K562 (cell line): ENCODE data around the gene S100P. TPM values are rescaled to one million over a fixed set of nuclear protein-coding genes. Genes with fewer than 3 reads are reported as not detected.
A peak's percentile ranks its signal among the peaks of the same experiment; 100 is the strongest.

Experiments
- ATAC-seq: fragments of 200-7000 bp; cut with Tn5 transposase; 3 replicates; pipeline ENCODE4 v1.9.1; 2020; ENCODE audit warnings: moderate library complexity
- BruUV-seq: library from RNA; stranded (reverse); fragments of 400-500 nt; replicated peaks from 2 replicates; lab custom pipeline; 2021; lab: Mats Ljungman, UMichigan
- CTCF ChIA-PET: fragments of 300-600 bp; formaldehyde crosslinking; extraction: SDS; loops from one replicate; lab custom pipeline; 2021; ENCODE audit warnings: low intra/inter-chr PET ratio; lab: Yijun Ruan, JAX
- POLR2A ChIA-PET: fragments of 300-600, 350-650 bp; sonication (Branson Sonifier 250); formaldehyde crosslinking; extraction: SDS; loops from one replicate; lab custom pipeline; 2021; ENCODE audit warnings: antibody characterized with exemption, inconsistent platforms; lab: Yijun Ruan, JAX
- DNase-seq, 4 experiments: peaks; one replicate each; pipeline versions ENCODE4 v3.0.0 to v3.0.0-alpha.2; 2011 to 2018; ENCODE audit warnings: low spot score in 3 of 4, mixed read lengths in 3 of 4; ENCODE audit errors: extremely low read depth in 1 of 4
- FAIRE-seq: peaks from 2 replicates; lab custom pipeline; 2011; peaks lifted over from hg19 to GRCh38; lab: Jason Lieb, UNC
- H2AFZ ChIP-seq: 2 replicates; pipeline ENCODE4 v1.6.0; 2011; ENCODE audit warnings: low read depth, low read length, control low read depth, inconsistent platforms
- H3K27ac ChIP-seq: fragments of 200-600 bp; 3 replicates; pipeline ENCODE4 v1.8.0; 2011; ENCODE audit warnings: low read depth, mild to moderate bottlenecking, control low read depth, inconsistent platforms, low read length, moderate library complexity, mixed read lengths; ENCODE audit errors: extremely low read depth
- H3K27me3 ChIP-seq, 2 experiments: fragments of 300-600 bp in 1 of 2; 2 replicates in 1 of 2; 3 replicates in 1 of 2; pipeline versions ENCODE4 v1.6.0 to v1.8.0; 2011; ENCODE audit warnings: inconsistent platforms in 2 of 2, low read length in 2 of 2, mild to moderate bottlenecking in 1 of 2, mixed read lengths in 1 of 2, moderate library complexity in 1 of 2; ENCODE audit not compliant: control insufficient read depth in 2 of 2, insufficient read depth in 2 of 2
- H3K36me3 ChIP-seq: fragments of 300-600 bp; 3 replicates; pipeline ENCODE4 v1.8.0; 2011; ENCODE audit warnings: mild to moderate bottlenecking, low read length, inconsistent platforms; ENCODE audit not compliant: control insufficient read depth, insufficient read depth
- H3K4me1 ChIP-seq, 2 experiments: fragments of 200-600 bp in 1 of 2; replicated peaks in 1 of 2; 2 replicates in 1 of 2; 3 replicates in 1 of 2; pipeline versions ENCODE4 v1.5.1 to v1.8.0; 2011; ENCODE audit warnings: inconsistent platforms in 2 of 2, low read length in 2 of 2, mild to moderate bottlenecking in 1 of 2, mixed read lengths in 1 of 2, moderate library complexity in 1 of 2; ENCODE audit not compliant: control insufficient read depth in 2 of 2, insufficient read depth in 2 of 2
- H3K4me2 ChIP-seq: 2 replicates; pipeline ENCODE4 v1.6.1; 2011; ENCODE audit warnings: low read length, control low read depth, inconsistent platforms, mixed read lengths; ENCODE audit not compliant: insufficient read depth
- H3K4me3 ChIP-seq: fragments of 200-600 bp; sonication (generic), shearing (Covaris generic); 2 replicates; pipeline ENCODE4 v1.5.1; 2016; ENCODE audit warnings: control low read depth, inconsistent platforms
- H3K79me2 ChIP-seq: fragments of 200-600 bp; 3 replicates; pipeline ENCODE4 v1.8.0; 2011; ENCODE audit warnings: low read length, inconsistent platforms; ENCODE audit not compliant: control insufficient read depth, insufficient read depth
- H3K9ac ChIP-seq, 2 experiments: 2 replicates each; pipeline versions ENCODE4 v1.6.0 to v1.6.1; 2011; ENCODE audit warnings: low read depth in 2 of 2, low read length in 2 of 2, control low read depth in 1 of 2, inconsistent platforms in 1 of 2, mild to moderate bottlenecking in 1 of 2, mixed read lengths in 1 of 2; ENCODE audit not compliant: insufficient read depth in 1 of 2
- H3K9me1 ChIP-seq: one replicate; pipeline ENCODE4 v1.6.0; 2011; ENCODE audit warnings: inconsistent platforms, mild to moderate bottlenecking, low read length, moderate library complexity; ENCODE audit not compliant: control insufficient read depth, insufficient read depth
- H3K9me3 ChIP-seq: replicated peaks from 2 replicates; pipeline ENCODE4 v1.5.1; 2011; ENCODE audit warnings: low read depth, low read length, inconsistent platforms; ENCODE audit not compliant: control insufficient read depth, insufficient read depth
- H4K20me1 ChIP-seq: replicated peaks from 2 replicates; pipeline ENCODE4 v1.6.1; 2011; ENCODE audit warnings: low read length, inconsistent platforms, mixed read lengths; ENCODE audit not compliant: control insufficient read depth, insufficient read depth
- E2F8 ChIP-seq: fragments of 450-650 bp; IDR thresholded peaks from 2 replicates; pipeline ENCODE4 v1.7.1; 2018; ENCODE audit warnings: mild to moderate bottlenecking, low read depth; ENCODE audit not compliant: partially characterized antibody
- ETV5 ChIP-seq: sonication (generic); formaldehyde crosslinking; IDR thresholded peaks from 2 replicates; pipeline ENCODE4 v1.4.0; 2020; ENCODE audit warnings: low read depth, mild to moderate bottlenecking, missing genetic modification reagents
- FOXA3 ChIP-seq, 2 experiments: fragments of 450-650 bp in 1 of 2; sonication (generic) in 1 of 2; formaldehyde crosslinking; IDR thresholded peaks in 1 of 2; conservative IDR thresholded peaks in 1 of 2; 2 replicates each; pipeline versions ENCODE4 v1.4.0 to v1.8.0; 2020 to 2022; ENCODE audit warnings: mild to moderate bottlenecking in 2 of 2, missing genetic modification reagents in 1 of 2
- HBP1 ChIP-seq: fragments of 450-650 bp; formaldehyde crosslinking; IDR thresholded peaks from 2 replicates; pipeline ENCODE4 v1.4.0; 2022; ENCODE audit warnings: missing genetic modification characterization
- HLTF ChIP-seq: fragments of 450-650 bp; IDR thresholded peaks from 2 replicates; pipeline ENCODE4 v1.6.1; 2016
- NCOR1 ChIP-seq: fragments of 450-650 bp; IDR thresholded peaks from 2 replicates; pipeline ENCODE4 v1.6.1; 2016; ENCODE audit warnings: mild to moderate bottlenecking, moderate library complexity
- POLR2AphosphoS5 ChIP-seq: IDR thresholded peaks from 2 replicates; pipeline ENCODE4 v1.6.1; 2011; ENCODE audit warnings: mild to moderate bottlenecking, low read depth, low read length, moderate library complexity; ENCODE audit not compliant: control insufficient read depth, insufficient read depth
- SP1 ChIP-seq: sonication (generic); formaldehyde crosslinking; IDR thresholded peaks from 2 replicates; pipeline ENCODE4 v1.8.1; 2022; ENCODE audit warnings: mild to moderate bottlenecking, missing genetic modification reagents
- TBL1XR1 ChIP-seq, 2 experiments: IDR thresholded peaks; 2 replicates each; pipeline ENCODE4 v1.6.1; 2012; ENCODE audit warnings: improper control_type of control experiment in 2 of 2, low read length in 2 of 2, mild to moderate bottlenecking in 1 of 2
- THRB ChIP-seq: fragments of 450-650 bp; formaldehyde crosslinking; conservative IDR thresholded peaks from 2 replicates; pipeline ENCODE4 v1.4.0; 2022; ENCODE audit warnings: mild to moderate bottlenecking, missing genetic modification characterization
- ZNF197 ChIP-seq: fragments of 200-800 bp; sonication (Bioruptor generic); IDR thresholded peaks from 2 replicates; pipeline ENCODE4 v1.6.1; 2016; ENCODE audit warnings: low read depth, missing genetic modification characterization, missing compliant biosample characterization
- WGBS: fragments of 100-300 bp; shearing (Covaris generic); methylation state at CpG from one replicate; pipeline ENCODE4 v1.1.6; 2016; ENCODE audit warnings: low coverage, mixed read lengths; ENCODE audit not compliant: insufficient coverage; ENCODE audit errors: missing lambda C conversion rate; 5-methylcytosine and 5-hydroxymethylcytosine counted together
- in situ Hi-C: fragments of 300-500 bp; cut with MboI; formaldehyde crosslinking; loops from 4 replicates; pipeline ENCODE4 v1.15.0; 2018; ENCODE audit warnings: inconsistent platforms, mixed read lengths
- intact Hi-C: fragments of 100-400 bp; cut with micrococcal nuclease; formaldehyde crosslinking; loops from 2 replicates; pipeline ENCODE4 v1.14.2; 2022
- polyA plus RNA-seq, 8 experiments: library from polyadenylated mRNA; depleted of rRNA in 4 of 8; stranded (reverse) in 5 of 8; unstranded in 3 of 8; fragments of >200 nt; fragmentation: Nextera tagmentation in 2 of 8; fragmentation: Illumina TruSeq in 1 of 8; extraction: Ambion mirVana in 2 of 8; extraction: Trizol in 1 of 8; gene quantifications; 2 replicates each; pipeline versions ENCODE4 v1.2.1 to v1.2.3, GENCODE V29; 2011 to 2014; ENCODE audit warnings: inconsistent platforms in 1 of 8, missing spikeins in 1 of 8
- total RNA-seq, 7 experiments: library from RNA; depleted of rRNA in 6 of 7; stranded (reverse); fragments of >200 nt in 6 of 7; fragmentation: Illumina TruSeq in 2 of 7; extraction: Trizol in 2 of 7; gene quantifications; 2 replicates each; pipeline versions ENCODE4 v1.2.1 to v1.2.3, GENCODE V29; 2011 to 2021; ENCODE audit warnings: low replicate concordance in 1 of 7

Gene S100P
- total and polyA plus RNA-seq, 9 of the 15 experiments (the other 6 are each of a cell fraction or from before 2014, with no cell fraction given) = 4.1 to 23.8 (median 7.5) TPM

- H3K9me1 ChIP-seq = no peaks in the 10 kb centered on the region
- H3K9me3 ChIP-seq = no peaks in the 10 kb centered on the region; the same call in 1 of the 2 replicates
- no peak overlapping the region for H2AFZ ChIP-seq
- H3K4me3 ChIP-seq = peak overlapping the region; percentile 95
- H3K27ac ChIP-seq = peak overlapping the region; percentile 6; the same call in 1 of the 3 replicates
- H3K79me2 ChIP-seq = peaks cover 44% of the 10 kb centered on the region
- peaks cover 37% of the 10 kb centered on the region for H3K36me3 ChIP-seq
- intact Hi-C loops (loop anchor here (5.0 kb wide), 3 partner anchors 35 to 130 kb away; partner anchors contain the start of gene MRFAP1), in situ Hi-C loops (no loop called here)
- no peak for FAIRE-seq
- no TSS peak for BruUV-seq
- ChIA-PET CTCF (no interaction called here), POLR2A (interaction anchor here (0.5 to 5.4 kb wide), 12 partner anchors 7 to 316 kb away, joined by 3 to 38 read pairs (median 4); partner anchors contain the start of gene S100P)
- peak overlapping the region; percentile 90 for H3K4me2 ChIP-seq
- H3K27me3 ChIP-seq = no peaks in the 10 kb centered on the region
- peaks cover 29 to 43% of the 10 kb centered on the region in 2 experiments for H3K4me1 ChIP-seq
- no peak for DNase-seq
- peaks cover 34% of the 10 kb centered on the region; the same call in 1 of the 2 replicates for H4K20me1 ChIP-seq
- 65% methylated on average over 21 of the region's 21 CpGs for WGBS
- ATAC-seq = peak; percentile 2; the same call in 1 of the 3 replicates
- H3K9ac ChIP-seq = peak overlapping the region; percentile 90
- 0 out of 2 replicates have a peak, but pooled peaks have one; percentile 42 for TF ChIP-seq HLTF
- TF ChIP-seq POLR2AphosphoS5 = peak; percentile 70
- no peak for TF ChIP-seq ZNF197 (CRISPR knock-in tag)
- peak; percentile 19 for TF ChIP-seq E2F8
- TF ChIP-seq THRB = 0 out of 2 replicates have a peak, but pooled peaks have one; percentile 4
- TF ChIP-seq ETV5 (CRISPR knock-in tag) = 0 out of 2 replicates have a peak, but pooled peaks have one; percentile 36
- 0 out of 4 replicates have a peak, but pooled peaks of 1 of the 2 experiments have one; percentile 33 for TF ChIP-seq FOXA3 (CRISPR knock-in tag; conservative IDR thresholded peaks at IDR 0.05 in 1 of 2, IDR thresholded peaks at IDR 0.05 in 1 of 2)
- 0 out of 2 replicates have a peak, but pooled peaks have one; percentile 7 for TF ChIP-seq NCOR1
- TF ChIP-seq SP1 = peak; percentile 36; the same call in 1 of the 2 replicates
- TF ChIP-seq TBL1XR1 (IDR thresholded peaks at IDR 0.05; ENCODE audit: low read length in 2 of 2) = no peak
- TF ChIP-seq HBP1 (CRISPR knock-in tag) = peak; percentile 60; the same call in 1 of the 2 replicates
These were observed 16.7 kb upstream of the S100P start for GRCh38 chr4:6676722-6677558.
